Neural progenitor cell (in vitro differentiated cells): ENCODE measurements around the gene NKX6-1. TPM values are rescaled to one million over a fixed set of nuclear protein-coding genes. Genes with fewer than 3 reads are reported as not detected.

ENCODE experiments used
- DNase-seq: peaks from one replicate; pipeline ENCODE4 v3.0.0-alpha.2; 2016; ENCODE audit warnings: low spot score
- H2AFZ ChIP-seq: fragments of 200-600 bp; sonication (generic); replicated peaks from 2 replicates; pipeline ENCODE4 v1.6.1; 2016; ENCODE audit warnings: antibody characterized with exemption
- H3F3A ChIP-seq: fragments of 200-600 bp; sonication (generic); 2 replicates; pipeline ENCODE4 v1.6.1; 2016; ENCODE audit warnings: antibody characterized with exemption, low read depth
- H3K27ac ChIP-seq: fragments of 200-600 bp; sonication (generic); 2 replicates; pipeline ENCODE4 v1.5.1; 2016; ENCODE audit warnings: mild to moderate bottlenecking
- H3K27me3 ChIP-seq: fragments of 200-600 bp; sonication (generic); 2 replicates; pipeline ENCODE4 v1.6.1; 2016; ENCODE audit warnings: mild to moderate bottlenecking, moderate library complexity
- H3K36me3 ChIP-seq: fragments of 200-600 bp; sonication (generic); 2 replicates; pipeline ENCODE4 v1.5.1; 2016
- H3K4me1 ChIP-seq: fragments of 200-600 bp; sonication (generic); 2 replicates; pipeline ENCODE4 v1.6.1; 2016; ENCODE audit warnings: mixed run types
- H3K4me2 ChIP-seq: fragments of 200-600 bp; sonication (generic); 2 replicates; pipeline ENCODE4 v1.6.1; 2016
- H3K4me3 ChIP-seq: fragments of 200-600 bp; sonication (generic); 2 replicates; pipeline ENCODE4 v1.5.1; 2016
- H3K79me2 ChIP-seq: fragments of 200-600 bp; sonication (generic); 2 replicates; pipeline ENCODE4 v1.6.1; 2016; ENCODE audit warnings: low read depth
- H3K9ac ChIP-seq: fragments of 200-600 bp; sonication (generic); 2 replicates; pipeline ENCODE4 v1.6.1; 2016
- H3K9me3 ChIP-seq: fragments of 200-600 bp; sonication (generic); 2 replicates; pipeline ENCODE4 v1.5.1; 2016; ENCODE audit warnings: low read depth
- H4K20me1 ChIP-seq: fragments of 200-600 bp; sonication (generic); 2 replicates; pipeline ENCODE4 v1.6.1; 2016; ENCODE audit warnings: low read depth
- H3K27ac Mint-ChIP-seq: 3 replicates; pipeline ENCODE4 v1.8.0; 2021; ENCODE audit warnings: mixed read lengths
- H3K27me3 Mint-ChIP-seq: 2 replicates; pipeline ENCODE4 v1.8.0; 2022; ENCODE audit warnings: low read depth, mild to moderate bottlenecking, inconsistent platforms, moderate library complexity, mixed read lengths; ENCODE audit not compliant: insufficient read depth
- H3K36me3 Mint-ChIP-seq: 3 replicates; pipeline ENCODE4 v1.8.0; 2021; ENCODE audit warnings: mixed read lengths
- H3K4me1 Mint-ChIP-seq: 3 replicates; pipeline ENCODE4 v1.8.0; 2021; ENCODE audit warnings: mixed read lengths
- H3K4me3 Mint-ChIP-seq: 3 replicates; pipeline ENCODE4 v1.8.0; 2021; ENCODE audit warnings: mild to moderate bottlenecking, moderate library complexity, mixed read lengths
- H3K9me3 Mint-ChIP-seq: 3 replicates; pipeline ENCODE4 v1.8.0; 2020; ENCODE audit warnings: mixed read lengths
- EZH2 ChIP-seq: fragments of 200-600 bp; sonication (generic); IDR thresholded peaks from 2 replicates; pipeline ENCODE4 v1.6.1; 2017; ENCODE audit warnings: antibody characterized with exemption, mild to moderate bottlenecking, moderate library complexity
- EZH2phosphoT487 ChIP-seq: fragments of 200-600 bp; sonication (generic); IDR thresholded peaks from 2 replicates; pipeline ENCODE4 v1.6.1; 2017; ENCODE audit warnings: antibody characterized with exemption
- total RNA-seq: library from RNA; depleted of rRNA; stranded (reverse); fragments of >200 nt; gene quantifications from 2 replicates; pipeline ENCODE4 v1.2.3, GENCODE V29; 2015; ENCODE audit warnings: low replicate concordance
- TF ChIP-seq, protein P1 (sequence below): fragments of 200-600 bp; sonication (generic); IDR thresholded peaks from 2 replicates; pipeline ENCODE4 v1.5.1; 2017; ENCODE audit warnings: antibody characterized with exemption, mild to moderate bottlenecking

Gene NKX6-1
- total RNA-seq, 1 donor from 2014 or later: 0.79 TPM

DNA sequence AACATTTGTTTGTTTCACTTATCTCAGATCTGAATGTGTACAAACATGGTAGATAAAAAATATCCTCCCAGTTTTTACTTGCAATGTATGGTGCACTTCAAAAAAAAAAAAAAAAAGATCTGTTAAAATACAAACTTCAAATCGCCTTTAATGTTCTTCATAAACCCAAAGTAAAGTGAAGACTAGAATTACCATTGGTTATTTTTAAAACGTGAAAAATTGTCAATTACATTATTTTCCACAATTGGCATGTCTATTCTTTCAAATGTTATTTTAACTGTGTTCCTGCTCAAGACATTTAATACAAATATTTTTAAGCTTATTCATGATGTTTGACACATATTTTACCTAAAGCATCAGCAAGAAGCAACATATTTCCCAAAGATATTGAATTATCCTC, 5.0 kb downstream of the NKX6-1 start:
- Histone ChIP-seq H3K4me3 (no peak overlapping the region), H3F3A (peaks cover 60% of the 10 kb centered on the region), H3K9ac (no peak overlapping the region), H3K36me3 (no peaks in the 10 kb centered on the region), H3K27me3 (peaks cover 100% of the 10 kb centered on the region), H3K4me2 (no peak overlapping the region), H3K79me2 (no peaks in the 10 kb centered on the region), H3K4me1 (peaks cover 38% of the 10 kb centered on the region), H3K9me3 (no peaks in the 10 kb centered on the region), H4K20me1 (peaks cover 78% of the 10 kb centered on the region), H3K27ac (no peak overlapping the region), H2AFZ (no peak overlapping the region)
- H3K27ac Mint-ChIP-seq: no peak overlapping the region
- H3K4me3 Mint-ChIP-seq: peak overlapping the region; percentile 81
- peaks cover 43% of the 10 kb centered on the region for H3K4me1 Mint-ChIP-seq
- no peak for TF ChIP-seq EZH2phosphoT487
- H3K9me3 Mint-ChIP-seq: no peaks in the 10 kb centered on the region
- H3K27me3 Mint-ChIP-seq: peaks cover 82% of the 10 kb centered on the region
- no peak for DNase-seq
- no peaks in the 10 kb centered on the region for H3K36me3 Mint-ChIP-seq

DNA sequence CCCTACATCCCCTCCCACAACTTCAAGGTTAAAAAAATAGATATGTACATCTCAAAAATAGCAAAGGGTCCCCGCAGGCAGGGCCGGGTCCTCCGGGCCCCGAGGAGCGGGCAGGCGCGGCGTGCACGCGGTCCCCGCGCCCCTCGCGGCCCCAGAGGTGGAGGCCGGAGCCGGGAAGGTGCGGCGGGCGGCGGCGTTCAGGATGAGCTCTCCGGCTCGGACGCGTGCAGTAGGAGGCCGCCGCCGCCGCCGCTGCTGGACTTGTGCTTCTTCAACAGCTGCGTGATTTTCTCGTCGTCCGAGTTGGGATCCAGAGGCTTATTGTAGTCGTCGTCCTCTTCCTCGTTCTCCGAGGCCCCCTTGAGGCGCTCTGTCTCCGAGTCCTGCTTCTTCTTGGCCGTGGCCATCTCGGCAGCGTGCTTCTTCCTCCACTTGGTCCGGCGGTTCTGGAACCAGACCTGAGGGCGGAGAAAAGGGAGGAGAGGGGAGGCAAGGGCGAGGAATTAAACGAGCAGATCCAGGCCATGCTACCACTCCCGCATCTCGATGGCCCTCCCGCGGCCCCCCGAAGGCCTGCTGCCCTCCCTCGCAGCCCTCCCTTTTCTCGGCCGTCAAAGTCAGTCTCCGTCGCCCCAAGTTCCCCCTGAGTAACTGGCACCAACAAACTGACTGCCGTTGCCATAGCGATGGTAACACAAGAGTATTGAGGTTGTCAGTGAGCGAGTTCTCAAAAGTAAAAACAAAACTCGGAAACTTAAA, 5.8 kb downstream of the NKX6-1 start:
- peaks cover 100% of the 10 kb centered on the region for H3K27me3 ChIP-seq
- Mint-ChIP-seq H3K36me3 (no peaks in the 10 kb centered on the region), H3K9me3 (no peaks in the 10 kb centered on the region), H3K27ac (no peak overlapping the region), H3K4me1 (peaks cover 39% of the 10 kb centered on the region), H3K27me3 (peaks cover 76% of the 10 kb centered on the region), H3K4me3 (peak overlapping the region; percentile 82)
- peak; percentile 96 for TF ChIP-seq EZH2phosphoT487
- TF ChIP-seq, protein P1, sequence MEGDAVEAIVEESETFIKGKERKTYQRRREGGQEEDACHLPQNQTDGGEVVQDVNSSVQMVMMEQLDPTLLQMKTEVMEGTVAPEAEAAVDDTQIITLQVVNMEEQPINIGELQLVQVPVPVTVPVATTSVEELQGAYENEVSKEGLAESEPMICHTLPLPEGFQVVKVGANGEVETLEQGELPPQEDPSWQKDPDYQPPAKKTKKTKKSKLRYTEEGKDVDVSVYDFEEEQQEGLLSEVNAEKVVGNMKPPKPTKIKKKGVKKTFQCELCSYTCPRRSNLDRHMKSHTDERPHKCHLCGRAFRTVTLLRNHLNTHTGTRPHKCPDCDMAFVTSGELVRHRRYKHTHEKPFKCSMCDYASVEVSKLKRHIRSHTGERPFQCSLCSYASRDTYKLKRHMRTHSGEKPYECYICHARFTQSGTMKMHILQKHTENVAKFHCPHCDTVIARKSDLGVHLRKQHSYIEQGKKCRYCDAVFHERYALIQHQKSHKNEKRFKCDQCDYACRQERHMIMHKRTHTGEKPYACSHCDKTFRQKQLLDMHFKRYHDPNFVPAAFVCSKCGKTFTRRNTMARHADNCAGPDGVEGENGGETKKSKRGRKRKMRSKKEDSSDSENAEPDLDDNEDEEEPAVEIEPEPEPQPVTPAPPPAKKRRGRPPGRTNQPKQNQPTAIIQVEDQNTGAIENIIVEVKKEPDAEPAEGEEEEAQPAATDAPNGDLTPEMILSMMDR: peak; percentile 44
- peak; percentile 98 for TF ChIP-seq EZH2
- DNase-seq: peak; percentile 90
- peaks cover 80% of the 10 kb centered on the region for H4K20me1 ChIP-seq
- H3K79me2 ChIP-seq: no peaks in the 10 kb centered on the region
- H3F3A ChIP-seq: peaks cover 52% of the 10 kb centered on the region
- no peak overlapping the region for H2AFZ ChIP-seq
- H3K27ac ChIP-seq: no peak overlapping the region
- H3K9ac ChIP-seq: no peak overlapping the region
- peak overlapping the region; percentile 78 for H3K4me2 ChIP-seq
- no peaks in the 10 kb centered on the region for H3K9me3 ChIP-seq
- peak overlapping the region; percentile 38 for H3K4me3 ChIP-seq
- no peaks in the 10 kb centered on the region for H3K36me3 ChIP-seq
- H3K4me1 ChIP-seq: peaks cover 35% of the 10 kb centered on the region

DNA sequence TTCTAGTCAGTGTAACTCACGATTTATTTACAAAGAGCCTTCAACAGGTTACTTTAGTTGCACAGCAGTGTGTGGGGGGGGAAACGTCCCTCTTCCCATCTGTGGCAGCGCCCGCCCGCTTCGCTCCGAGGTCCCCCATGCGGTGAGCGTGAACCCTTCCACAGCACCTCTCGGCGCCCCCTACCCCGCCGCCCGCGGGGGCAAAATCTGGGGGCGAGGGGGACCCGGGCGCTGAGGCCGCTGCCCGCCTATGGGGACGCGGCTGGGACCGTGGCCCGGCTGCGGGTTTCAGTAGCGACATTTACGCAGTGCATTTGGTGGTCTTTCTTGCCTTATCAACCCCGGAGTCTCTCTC, 6.4 kb downstream of the NKX6-1 start:
- DNase-seq: peak; percentile 61
- Histone ChIP-seq H3K79me2 (no peaks in the 10 kb centered on the region), H3K27ac (no peak overlapping the region), H3F3A (peaks cover 49% of the 10 kb centered on the region), H3K4me1 (peaks cover 35% of the 10 kb centered on the region), H2AFZ (no peak overlapping the region), H3K4me2 (peak overlapping the region; percentile 78), H3K4me3 (peak overlapping the region; percentile 38), H3K36me3 (no peaks in the 10 kb centered on the region), H3K27me3 (peaks cover 100% of the 10 kb centered on the region), H4K20me1 (peaks cover 83% of the 10 kb centered on the region), H3K9ac (no peak overlapping the region), H3K9me3 (no peaks in the 10 kb centered on the region)
- Mint-ChIP-seq H3K27me3 (peaks cover 75% of the 10 kb centered on the region), H3K36me3 (no peaks in the 10 kb centered on the region), H3K9me3 (no peaks in the 10 kb centered on the region), H3K27ac (no peak overlapping the region), H3K4me3 (peak overlapping the region; percentile 82), H3K4me1 (peaks cover 39% of the 10 kb centered on the region)
- no peak for TF ChIP-seq EZH2
- TF ChIP-seq, protein P1: peak; percentile 17

DNA sequence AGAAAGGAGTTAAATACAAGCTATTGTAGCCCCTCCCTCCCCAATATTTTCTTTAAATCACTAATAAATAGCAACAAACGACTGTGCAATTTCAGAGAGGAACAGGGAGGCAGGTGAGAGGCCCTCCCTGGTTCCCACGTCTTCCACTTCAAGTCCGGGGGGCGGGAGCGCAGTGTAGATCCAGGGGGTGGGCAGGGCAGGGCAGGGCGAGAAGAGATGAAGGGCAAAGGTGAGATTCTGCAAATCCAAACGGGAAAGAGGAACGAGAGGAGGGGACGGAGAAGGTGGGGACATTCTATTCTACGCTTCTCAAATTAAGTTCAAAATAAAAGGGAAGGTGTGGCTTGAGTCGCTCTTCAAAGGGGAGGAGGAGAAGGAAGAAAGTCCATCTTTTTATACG, 6.8 kb downstream of the NKX6-1 start:
- Mint-ChIP-seq H3K27me3 (peaks cover 73% of the 10 kb centered on the region), H3K36me3 (no peaks in the 10 kb centered on the region), H3K9me3 (no peaks in the 10 kb centered on the region), H3K4me3 (peak overlapping the region; percentile 70), H3K27ac (no peak overlapping the region), H3K4me1 (peaks cover 39% of the 10 kb centered on the region)
- Histone ChIP-seq H3F3A (peaks cover 49% of the 10 kb centered on the region), H3K36me3 (no peaks in the 10 kb centered on the region), H3K9ac (no peak overlapping the region), H3K27me3 (peaks cover 100% of the 10 kb centered on the region), H2AFZ (no peak overlapping the region), H3K9me3 (no peaks in the 10 kb centered on the region), H3K4me1 (peaks cover 33% of the 10 kb centered on the region), H3K79me2 (no peaks in the 10 kb centered on the region), H3K4me3 (peak overlapping the region; percentile 38), H4K20me1 (peaks cover 80% of the 10 kb centered on the region), H3K27ac (no peak overlapping the region), H3K4me2 (peak overlapping the region; percentile 78)
- no peak for TF ChIP-seq EZH2
- TF ChIP-seq EZH2phosphoT487: no peak
- TF ChIP-seq, protein P1: no peak
- DNase-seq: no peak
